NCI-H1417 treated with DMSO at 0.1 percent for 48 hours (cell line): ENCODE data around the gene TYW1.
"Not testable (repeated sequence)": the region's sequence is repeated elsewhere in the genome, so short reads cannot be mapped to it uniquely, and the experiment has no call there.

Experiments used
- DNase-seq: peaks from one replicate; lab custom pipeline; 2025; lab: John Stamatoyannopoulos, UW

Gene TYW1

DNA sequence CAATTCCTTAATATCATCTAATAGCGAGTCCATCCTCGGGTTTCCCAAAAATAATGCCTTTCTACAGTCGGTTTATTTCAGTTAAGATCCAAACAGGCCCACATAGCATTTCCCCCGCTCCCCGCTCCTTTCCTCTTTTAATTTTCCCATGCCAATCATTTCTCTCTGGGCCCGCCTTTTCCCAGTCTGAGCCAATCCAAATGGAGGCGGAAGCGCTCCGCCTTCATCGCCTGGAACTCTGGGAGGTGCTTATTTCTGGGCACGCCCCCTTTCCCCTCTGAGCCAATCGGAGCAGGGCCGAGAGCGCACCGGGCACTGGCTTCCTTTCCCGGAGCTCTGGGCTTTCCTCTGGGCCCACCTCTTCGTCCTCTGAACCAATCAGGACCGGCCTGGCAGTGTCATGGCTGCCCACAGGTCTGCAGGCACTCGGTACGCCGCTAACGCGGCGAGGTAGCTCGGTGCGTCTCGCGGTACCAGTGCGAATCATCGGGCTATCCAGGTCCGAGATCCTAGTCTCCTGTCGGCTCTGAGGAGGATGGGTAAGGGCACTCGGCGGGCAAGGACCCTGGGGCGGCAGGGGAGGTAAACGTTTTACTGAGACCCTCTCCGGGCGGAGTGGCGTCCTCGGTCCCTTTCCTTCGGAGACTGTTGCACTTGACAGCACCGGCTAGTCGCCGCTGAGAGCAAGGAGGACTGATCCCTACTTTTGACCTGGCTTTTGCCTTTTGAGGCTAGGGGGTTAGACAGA is at the start of gene TYW1:
Gene TYW1 (plus strand): TSS at position 390 of the 748 bp plus-strand sequence. CDS start 146 bp downstream, at position 536.
- DNase-seq = peak; percentile 98

GRCh38 chr7:66948480-66949109 is 48.0 kb upstream of the TYW1 start:
- DNase-seq = no peak

DNA sequence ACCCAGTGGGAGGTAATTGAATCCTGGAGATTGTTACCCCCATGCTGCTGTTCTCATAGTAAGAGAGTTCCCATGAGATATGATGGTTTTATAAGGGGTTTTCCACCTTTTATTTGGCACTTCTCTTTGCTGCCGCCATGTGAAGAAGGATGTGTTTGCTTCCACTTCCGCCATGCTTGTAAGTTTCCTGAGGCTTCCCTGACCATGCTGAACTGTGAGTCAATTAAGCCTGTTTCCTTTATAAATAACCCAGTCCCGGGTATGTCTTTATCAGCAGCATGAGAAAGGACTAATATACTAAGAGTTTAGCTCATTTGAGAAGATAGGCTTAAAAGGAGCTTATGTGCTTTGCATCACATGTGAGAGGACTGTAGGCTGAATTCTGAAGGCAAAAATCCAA is 46.3 kb upstream of the TYW1 start:
- DNase-seq = no peak

- DNase-seq = no peak
Observed at GRCh38 chr7:66950763-66951162, 45.9 kb upstream of the TYW1 start.

- DNase-seq = no peak
Observed at GRCh38 chr7:66952343-66953043, 44.1 kb upstream of the TYW1 start.

GRCh38 chr7:66953044-66953427 is 43.6 kb upstream of the TYW1 start:
- no peak for DNase-seq

DNA sequence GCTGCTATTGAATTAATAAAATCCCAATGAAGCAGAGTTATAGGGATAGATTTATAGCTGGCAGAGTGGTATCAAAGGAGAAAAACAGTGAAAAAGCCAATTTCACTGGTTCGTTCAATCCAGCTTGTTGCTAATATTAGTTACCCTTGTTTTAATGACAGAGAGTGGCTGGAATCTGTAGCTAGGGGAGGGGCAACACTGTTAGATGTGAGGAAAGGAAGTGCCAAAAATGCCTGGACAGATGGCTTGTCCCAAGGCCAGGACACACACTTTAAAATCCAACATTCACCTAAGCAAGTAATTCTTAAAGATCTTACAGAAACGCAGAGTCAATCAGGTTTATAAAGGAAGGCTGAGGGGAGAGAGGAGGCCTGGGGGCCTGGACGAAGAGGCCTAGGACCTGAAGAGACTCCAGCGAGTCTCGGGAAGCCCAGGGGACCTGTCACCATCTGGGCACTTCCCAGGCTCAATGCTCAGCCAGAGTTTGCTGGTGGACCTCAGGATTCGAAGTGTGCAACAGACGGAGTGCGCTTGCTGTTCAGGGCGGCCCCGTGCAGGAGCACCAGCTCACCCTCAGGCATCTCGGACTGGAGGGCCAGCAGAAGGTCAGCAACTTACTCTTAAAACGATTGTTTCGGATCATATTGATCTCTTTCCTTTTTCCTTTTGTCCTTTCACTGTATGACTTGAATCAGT is 38.9 kb upstream of the TYW1 start:
- DNase-seq = no peak

DNA sequence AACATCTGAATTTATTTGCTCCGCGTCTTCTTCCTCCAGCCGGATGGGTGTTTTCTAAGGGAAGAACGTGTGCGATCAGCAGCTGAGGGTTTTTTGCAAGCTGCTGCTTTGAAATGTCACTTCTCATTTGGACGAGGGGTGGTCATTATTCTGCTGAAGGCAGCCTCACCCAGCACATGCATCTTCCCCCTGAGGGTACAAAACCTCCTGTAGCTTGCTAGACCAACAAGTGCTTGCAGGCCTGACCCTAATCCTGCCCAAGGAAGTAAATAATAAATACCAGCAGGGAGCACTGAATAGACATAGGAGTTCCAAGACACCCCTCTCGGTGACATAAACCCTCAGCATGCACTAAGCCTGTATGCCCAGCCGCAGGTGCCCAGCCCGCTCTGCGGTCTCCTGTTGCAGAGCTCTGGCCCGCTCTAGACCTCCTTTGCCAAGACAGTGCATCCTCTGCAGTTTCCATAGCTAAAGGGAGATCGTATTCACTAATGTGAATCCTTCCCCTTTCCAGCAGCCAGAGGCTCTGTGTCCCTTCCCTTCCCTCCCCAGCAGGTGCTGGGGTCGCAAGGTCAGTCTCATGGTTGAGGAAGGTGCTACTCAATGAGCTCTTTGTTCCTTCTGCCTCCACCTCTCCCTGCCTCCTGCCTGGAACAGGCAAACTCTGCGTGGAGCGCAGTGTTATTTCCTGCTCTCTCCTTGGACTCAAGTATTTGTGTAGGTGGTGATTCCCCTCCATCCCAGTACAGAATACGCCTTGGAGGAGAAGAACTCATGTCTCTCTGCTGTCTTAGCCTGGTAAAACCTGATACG is 37.9 kb upstream of the TYW1 start:
- no peak for DNase-seq

DNA sequence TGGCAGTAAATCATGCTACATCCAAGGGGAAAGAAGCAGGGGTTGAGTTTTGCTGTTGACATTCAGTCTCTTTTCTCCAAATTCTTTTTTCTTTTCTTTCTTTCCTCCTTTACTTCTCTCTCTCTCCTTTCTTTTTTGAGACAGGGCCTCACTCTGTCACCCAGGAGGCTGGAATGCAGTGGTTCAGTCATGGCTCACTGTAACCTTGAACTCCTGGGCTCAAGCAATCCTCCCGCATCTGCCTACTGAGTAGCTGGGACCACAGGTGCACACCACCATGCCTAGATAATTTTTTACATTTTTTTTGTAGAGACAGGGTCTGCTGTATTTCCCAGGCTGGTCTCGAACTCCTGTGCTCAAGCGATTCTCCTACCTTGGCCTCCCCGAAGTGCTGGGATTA is 36.4 kb upstream of the TYW1 start:
- DNase-seq = no peak

GRCh38 chr7:66961096-66961495 is 35.5 kb upstream of the TYW1 start:
- no peak for DNase-seq

DNA sequence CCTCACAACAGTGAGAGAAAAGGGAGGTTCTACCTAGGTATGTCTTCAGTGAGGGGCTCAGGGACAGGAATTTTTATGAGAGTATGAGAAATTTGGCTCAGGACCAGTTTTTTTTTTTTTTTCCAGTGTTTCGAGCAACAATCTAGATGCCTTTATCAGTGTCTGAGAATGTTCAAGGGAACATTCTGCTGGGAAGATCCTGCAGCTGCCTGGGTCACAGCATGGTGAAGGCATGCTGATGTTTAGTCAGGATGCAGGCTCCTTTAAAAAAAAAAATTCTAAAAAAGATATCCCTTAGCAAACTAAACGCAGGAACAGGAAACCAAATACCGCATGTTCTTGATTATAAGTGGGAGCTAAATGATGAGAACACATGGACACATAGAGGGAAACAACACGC is 32.2 kb upstream of the TYW1 start:
- no peak for DNase-seq

DNA sequence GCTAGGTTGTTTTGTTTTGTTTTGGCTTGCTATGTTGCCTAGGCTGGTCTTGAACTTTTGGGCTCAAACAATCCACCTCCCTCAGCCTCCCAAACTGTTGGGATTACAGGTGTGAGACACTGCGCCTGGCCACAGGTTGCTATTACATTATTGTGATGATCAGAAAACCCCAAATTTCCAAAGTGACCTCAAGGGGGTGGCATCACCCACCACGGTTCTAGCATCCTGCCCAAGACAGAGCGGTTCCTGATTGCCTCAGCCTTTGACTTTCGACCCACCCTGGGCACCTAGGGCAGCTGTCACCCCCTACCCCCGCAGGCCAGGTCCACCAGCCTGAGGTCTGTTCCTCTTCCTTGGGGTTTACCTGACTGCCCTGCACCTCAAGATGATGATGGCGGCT is 29.6 kb upstream of the TYW1 start:
- no peak for DNase-seq

DNA sequence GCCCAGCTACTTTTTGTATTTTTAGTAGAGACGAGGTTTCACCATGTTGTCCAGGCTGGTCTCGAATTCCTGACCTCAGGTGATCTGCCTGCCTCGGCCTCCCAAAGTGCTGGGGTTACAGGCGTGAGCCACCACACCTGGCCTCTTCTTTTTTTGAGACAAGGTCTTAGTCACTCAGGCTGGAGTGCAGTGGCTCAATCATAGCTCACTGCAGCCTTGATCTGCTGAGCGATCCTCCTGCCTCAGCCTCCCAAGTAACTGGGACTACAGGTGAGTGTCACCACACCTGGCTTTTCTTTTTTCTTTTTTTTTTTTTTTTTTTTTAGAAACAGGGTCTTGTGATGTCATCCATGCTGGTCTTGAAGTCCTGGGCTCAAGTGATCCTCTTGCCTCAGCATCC is 27.6 kb upstream of the TYW1 start:
- DNase-seq = not testable (repeated sequence)

DNA sequence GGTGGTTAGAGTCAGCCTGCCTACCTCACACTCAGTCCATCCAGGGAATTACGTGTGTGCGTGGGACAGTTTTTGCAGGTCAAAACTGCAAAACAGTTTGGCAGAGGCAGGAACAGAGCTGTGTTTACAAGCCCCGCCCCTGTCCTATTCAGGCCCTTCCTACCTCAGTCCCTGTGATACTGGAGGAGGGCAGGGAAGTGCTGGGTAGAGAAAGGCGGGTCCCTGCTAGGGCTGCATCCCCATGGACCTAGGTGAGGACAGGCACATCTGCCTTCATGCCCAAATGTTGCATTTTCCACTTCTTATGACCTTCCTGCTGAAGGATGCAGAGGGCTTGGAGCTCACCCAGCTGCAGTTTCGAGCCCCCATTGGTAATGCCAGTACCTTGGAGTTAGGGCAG is 26.3 kb upstream of the TYW1 start:
- no peak for DNase-seq

- no peak for DNase-seq
Observed at GRCh38 chr7:66974986-66975590, 21.5 kb upstream of the TYW1 start.

- not testable (repeated sequence) for DNase-seq
Observed at GRCh38 chr7:66978312-66978711, 18.3 kb upstream of the TYW1 start.

DNA sequence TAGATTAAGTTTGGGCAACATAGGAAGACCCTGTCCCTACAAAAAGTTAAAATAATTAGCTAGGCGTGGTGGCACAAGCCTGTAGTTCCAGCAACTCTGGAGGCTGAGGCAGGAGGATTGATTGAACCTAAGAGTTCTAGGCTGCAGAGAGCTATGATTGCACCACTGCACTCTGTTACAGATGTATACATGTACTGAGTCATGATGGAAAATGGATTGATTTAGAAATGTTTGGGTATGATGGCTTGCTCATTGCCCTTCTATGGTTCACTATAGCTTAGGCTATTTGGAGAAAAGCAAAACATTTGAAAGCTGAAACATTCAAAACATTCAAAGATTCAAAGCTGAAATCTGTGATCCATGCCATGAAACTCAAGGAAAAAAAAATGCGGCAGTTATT is 17.6 kb upstream of the TYW1 start:
- DNase-seq = not testable (repeated sequence)

DNA sequence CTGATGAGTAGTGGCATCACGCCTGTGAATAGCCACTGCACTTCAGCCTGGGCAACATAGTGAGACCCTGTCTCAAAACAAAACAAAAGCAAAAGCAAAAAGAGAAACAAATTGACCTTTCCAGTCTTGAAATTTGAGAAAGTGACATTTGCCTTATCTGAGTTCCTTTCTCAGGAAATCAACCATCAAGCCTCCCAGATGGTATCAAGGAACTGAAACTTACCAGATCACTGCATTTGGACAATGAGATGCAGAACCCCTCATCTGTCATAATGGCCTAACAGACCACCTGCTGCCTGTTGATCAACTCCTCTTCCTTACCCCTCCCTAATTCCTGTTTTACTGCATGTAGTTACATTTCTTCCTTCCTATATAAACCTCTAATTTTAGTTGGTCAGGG is 16.3 kb upstream of the TYW1 start:
- not testable (repeated sequence) for DNase-seq

- DNase-seq = not testable (repeated sequence)
Observed at GRCh38 chr7:66989552-66989951, 7.1 kb upstream of the TYW1 start.

DNA sequence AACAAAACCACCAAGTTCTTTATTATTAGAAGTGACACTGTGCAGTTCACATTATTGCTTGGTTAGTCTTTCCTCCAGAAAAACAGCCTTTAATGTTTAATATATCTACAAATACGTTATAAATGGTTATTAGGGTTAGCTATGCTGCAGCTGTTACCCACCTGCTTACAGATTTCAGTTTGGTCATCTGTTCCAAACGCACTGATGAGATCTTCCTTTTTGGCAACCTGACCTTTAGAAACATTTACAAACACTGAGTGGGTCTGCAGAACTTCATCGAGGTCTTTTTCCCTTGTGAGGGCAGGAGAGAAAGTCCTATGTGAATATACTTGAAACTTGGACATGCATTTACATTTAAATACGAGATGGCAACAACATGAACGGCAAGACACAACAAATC is 2.6 kb upstream of the TYW1 start:
- not testable (repeated sequence) for DNase-seq

- DNase-seq = not testable (repeated sequence)
Observed at GRCh38 chr7:66994691-66995049, 2.0 kb upstream of the TYW1 start.
